ENCODE data around the gene MYOF.

The MYOF gene

GRCh38 chr10:93352638-93353383 lies 129.3 kb downstream of the MYOF start:
- Histone ChIP-seq H3K36me3 (ENCODE audit: control insufficient read depth, low read depth, low read length) (no peaks in the 10 kb centered on the region), H3K27ac (ENCODE audit: low read length) (no peak overlapping the region), H3K9me3 (ENCODE audit: control insufficient read depth, low read depth, low read length) (no peaks in the 10 kb centered on the region), H3K4me3 (ENCODE audit: low read length) (no peak overlapping the region), H3K9ac (ENCODE audit: low read length) (no peak overlapping the region), H3K4me1 (ENCODE audit: control insufficient read depth, low read depth, low read length) (peaks cover 5% of the 10 kb centered on the region), H3K27me3 (ENCODE audit: control insufficient read depth, insufficient read depth, low read length) (no peaks in the 10 kb centered on the region)

- H3K27ac ChIP-seq (ENCODE audit: low read length), result no peak overlapping the region
- H3K36me3 ChIP-seq (ENCODE audit: control insufficient read depth, low read depth, low read length), result no peaks in the 10 kb centered on the region
- peaks cover 5% of the 10 kb centered on the region for H3K4me1 ChIP-seq (ENCODE audit: control insufficient read depth, low read depth, low read length)
- no peak overlapping the region for H3K4me3 ChIP-seq (ENCODE audit: low read length)
- H3K9me3 ChIP-seq (ENCODE audit: control insufficient read depth, low read depth, low read length), result no peaks in the 10 kb centered on the region
- no peak overlapping the region for H3K9ac ChIP-seq (ENCODE audit: low read length)
- no peaks in the 10 kb centered on the region for H3K27me3 ChIP-seq (ENCODE audit: control insufficient read depth, insufficient read depth, low read length)
Observed at GRCh38 chr10:93346694-93347093, 135.4 kb downstream of the MYOF start.

GRCh38 chr10:93346108-93346507 lies 136.0 kb downstream of the MYOF start:
- Histone ChIP-seq H3K36me3 (ENCODE audit: control insufficient read depth, low read depth, low read length) (no peaks in the 10 kb centered on the region), H3K27ac (ENCODE audit: low read length) (no peak overlapping the region)

GRCh38 chr10:93344691-93345090 lies 137.4 kb downstream of the MYOF start:
- H3K27ac ChIP-seq (ENCODE audit: low read length), result no peak overlapping the region
- no peak overlapping the region for H3K9ac ChIP-seq (ENCODE audit: low read length)
- no peaks in the 10 kb centered on the region for H3K9me3 ChIP-seq (ENCODE audit: control insufficient read depth, low read depth, low read length)
- no peaks in the 10 kb centered on the region for H3K36me3 ChIP-seq (ENCODE audit: control insufficient read depth, low read depth, low read length)
- peaks cover 5% of the 10 kb centered on the region for H3K4me1 ChIP-seq (ENCODE audit: control insufficient read depth, low read depth, low read length)
- H3K4me3 ChIP-seq (ENCODE audit: low read length), result no peak overlapping the region
- no peaks in the 10 kb centered on the region for H3K27me3 ChIP-seq (ENCODE audit: control insufficient read depth, insufficient read depth, low read length)

More at GRCh38 chr10:93346108-93346507, 136.0 kb downstream of the MYOF start:
- H3K9ac ChIP-seq (ENCODE audit: low read length), result no peak overlapping the region
- peaks cover 5% of the 10 kb centered on the region for H3K4me1 ChIP-seq (ENCODE audit: control insufficient read depth, low read depth, low read length)
- no peak overlapping the region for H3K4me3 ChIP-seq (ENCODE audit: low read length)
- no peaks in the 10 kb centered on the region for H3K9me3 ChIP-seq (ENCODE audit: control insufficient read depth, low read depth, low read length)
- no peaks in the 10 kb centered on the region for H3K27me3 ChIP-seq (ENCODE audit: control insufficient read depth, insufficient read depth, low read length)

GRCh38 chr10:93342921-93343320 lies 139.2 kb downstream of the MYOF start:
- Histone ChIP-seq H3K9me3 (ENCODE audit: control insufficient read depth, low read depth, low read length) (no peaks in the 10 kb centered on the region), H3K27ac (ENCODE audit: low read length) (no peak overlapping the region), H3K9ac (ENCODE audit: low read length) (no peak overlapping the region), H3K27me3 (ENCODE audit: control insufficient read depth, insufficient read depth, low read length) (no peaks in the 10 kb centered on the region), H3K4me3 (ENCODE audit: low read length) (no peak overlapping the region), H3K36me3 (ENCODE audit: control insufficient read depth, low read depth, low read length) (no peaks in the 10 kb centered on the region), H3K4me1 (ENCODE audit: control insufficient read depth, low read depth, low read length) (peaks cover 5% of the 10 kb centered on the region)

GRCh38 chr10:93342366-93342765 lies 139.8 kb downstream of the MYOF start:
- no peak overlapping the region for H3K4me3 ChIP-seq (ENCODE audit: low read length)
- H3K36me3 ChIP-seq (ENCODE audit: control insufficient read depth, low read depth, low read length), result no peaks in the 10 kb centered on the region
- no peaks in the 10 kb centered on the region for H3K27me3 ChIP-seq (ENCODE audit: control insufficient read depth, insufficient read depth, low read length)
- no peak overlapping the region for H3K27ac ChIP-seq (ENCODE audit: low read length)
- peaks cover 5% of the 10 kb centered on the region for H3K4me1 ChIP-seq (ENCODE audit: control insufficient read depth, low read depth, low read length)
- no peak overlapping the region for H3K9ac ChIP-seq (ENCODE audit: low read length)
- H3K9me3 ChIP-seq (ENCODE audit: control insufficient read depth, low read depth, low read length), result no peaks in the 10 kb centered on the region

- Histone ChIP-seq H3K4me3 (ENCODE audit: low read length) (no peak overlapping the region), H3K9me3 (ENCODE audit: control insufficient read depth, low read depth, low read length) (no peaks in the 10 kb centered on the region), H3K27ac (ENCODE audit: low read length) (no peak overlapping the region), H3K27me3 (ENCODE audit: control insufficient read depth, insufficient read depth, low read length) (no peaks in the 10 kb centered on the region), H3K9ac (ENCODE audit: low read length) (no peak overlapping the region), H3K36me3 (ENCODE audit: control insufficient read depth, low read depth, low read length) (no peaks in the 10 kb centered on the region), H3K4me1 (ENCODE audit: control insufficient read depth, low read depth, low read length) (peaks cover 11% of the 10 kb centered on the region)
Observed at GRCh38 chr10:93337309-93337721, 144.8 kb downstream of the MYOF start.

GRCh38 chr10:93336678-93337077 lies 145.5 kb downstream of the MYOF start:
- Histone ChIP-seq H3K4me1 (ENCODE audit: control insufficient read depth, low read depth, low read length) (peaks cover 11% of the 10 kb centered on the region), H3K27ac (ENCODE audit: low read length) (no peak overlapping the region), H3K27me3 (ENCODE audit: control insufficient read depth, insufficient read depth, low read length) (no peaks in the 10 kb centered on the region), H3K9ac (ENCODE audit: low read length) (no peak overlapping the region), H3K36me3 (ENCODE audit: control insufficient read depth, low read depth, low read length) (no peaks in the 10 kb centered on the region), H3K9me3 (ENCODE audit: control insufficient read depth, low read depth, low read length) (no peaks in the 10 kb centered on the region), H3K4me3 (ENCODE audit: low read length) (no peak overlapping the region)

- Histone ChIP-seq H3K27ac (ENCODE audit: low read length) (no peak overlapping the region), H3K27me3 (ENCODE audit: control insufficient read depth, insufficient read depth, low read length) (no peaks in the 10 kb centered on the region), H3K4me1 (ENCODE audit: control insufficient read depth, low read depth, low read length) (peaks cover 11% of the 10 kb centered on the region), H3K9me3 (ENCODE audit: control insufficient read depth, low read depth, low read length) (no peaks in the 10 kb centered on the region), H3K9ac (ENCODE audit: low read length) (no peak overlapping the region), H3K4me3 (ENCODE audit: low read length) (no peak overlapping the region), H3K36me3 (ENCODE audit: control insufficient read depth, low read depth, low read length) (no peaks in the 10 kb centered on the region)
Observed at GRCh38 chr10:93336110-93336509, 146.0 kb downstream of the MYOF start.

GRCh38 chr10:93334901-93335327 lies 147.2 kb downstream of the MYOF start:
- Histone ChIP-seq H3K9ac (ENCODE audit: low read length) (no peak overlapping the region), H3K36me3 (ENCODE audit: control insufficient read depth, low read depth, low read length) (no peaks in the 10 kb centered on the region), H3K9me3 (ENCODE audit: control insufficient read depth, low read depth, low read length) (no peaks in the 10 kb centered on the region), H3K27ac (ENCODE audit: low read length) (no peak overlapping the region), H3K4me1 (ENCODE audit: control insufficient read depth, low read depth, low read length) (peaks cover 11% of the 10 kb centered on the region), H3K4me3 (ENCODE audit: low read length) (no peak overlapping the region), H3K27me3 (ENCODE audit: control insufficient read depth, insufficient read depth, low read length) (no peaks in the 10 kb centered on the region)

GRCh38 chr10:93334181-93334580 lies 148.0 kb downstream of the MYOF start:
- no peak overlapping the region for H3K27ac ChIP-seq (ENCODE audit: low read length)

GRCh38 chr10:93333278-93333978 lies 148.7 kb downstream of the MYOF start:
- H3K36me3 ChIP-seq (ENCODE audit: control insufficient read depth, low read depth, low read length), result no peaks in the 10 kb centered on the region
- peaks cover 11% of the 10 kb centered on the region for H3K4me1 ChIP-seq (ENCODE audit: control insufficient read depth, low read depth, low read length)
- no peaks in the 10 kb centered on the region for H3K27me3 ChIP-seq (ENCODE audit: control insufficient read depth, insufficient read depth, low read length)
- no peak overlapping the region for H3K27ac ChIP-seq (ENCODE audit: low read length)
- no peaks in the 10 kb centered on the region for H3K9me3 ChIP-seq (ENCODE audit: control insufficient read depth, low read depth, low read length)
- H3K9ac ChIP-seq (ENCODE audit: low read length), result no peak overlapping the region
- H3K4me3 ChIP-seq (ENCODE audit: low read length), result no peak overlapping the region

More at GRCh38 chr10:93334181-93334580, 148.0 kb downstream of the MYOF start:
- H3K4me1 ChIP-seq (ENCODE audit: control insufficient read depth, low read depth, low read length), result peaks cover 11% of the 10 kb centered on the region
- H3K9me3 ChIP-seq (ENCODE audit: control insufficient read depth, low read depth, low read length), result no peaks in the 10 kb centered on the region
- no peaks in the 10 kb centered on the region for H3K27me3 ChIP-seq (ENCODE audit: control insufficient read depth, insufficient read depth, low read length)
- no peaks in the 10 kb centered on the region for H3K36me3 ChIP-seq (ENCODE audit: control insufficient read depth, low read depth, low read length)
- no peak overlapping the region for H3K4me3 ChIP-seq (ENCODE audit: low read length)
- no peak overlapping the region for H3K9ac ChIP-seq (ENCODE audit: low read length)

All from iPS-18a (cell line).